Measurements from ENCODE around the gene PRKAR1B. TPM values are rescaled to one million over a fixed set of nuclear protein-coding genes. Genes with fewer than 3 reads are reported as not detected.
"Not testable (repeated sequence)": the region's sequence is repeated elsewhere in the genome, so short reads cannot be mapped to it uniquely, and the experiment has no call there.

The PRKAR1B gene
- total RNA-seq, 4 donors from 2014 or later, result 8.2 to 12.3 (median 10.5) TPM

GRCh38 chr7:754531-755412 lies 27.7 kb upstream of the PRKAR1B start:
- no peaks in the 10 kb centered on the region for H3K9me3 ChIP-seq
- no peaks in the 10 kb centered on the region for H3K4me1 ChIP-seq
- DNase-seq (ENCODE audit: low spot score in 2 of 2), result peak in 1 of 2 donors; percentile 56
- TF ChIP-seq POLR2A (IDR thresholded peaks at IDR 0.05) (no peak), POLR2AphosphoS5 (IDR thresholded peaks at IDR 0.05) (no peak), EP300 (IDR thresholded peaks at IDR 0.05) (no peak)
- TF ChIP-seq, protein P1, sequence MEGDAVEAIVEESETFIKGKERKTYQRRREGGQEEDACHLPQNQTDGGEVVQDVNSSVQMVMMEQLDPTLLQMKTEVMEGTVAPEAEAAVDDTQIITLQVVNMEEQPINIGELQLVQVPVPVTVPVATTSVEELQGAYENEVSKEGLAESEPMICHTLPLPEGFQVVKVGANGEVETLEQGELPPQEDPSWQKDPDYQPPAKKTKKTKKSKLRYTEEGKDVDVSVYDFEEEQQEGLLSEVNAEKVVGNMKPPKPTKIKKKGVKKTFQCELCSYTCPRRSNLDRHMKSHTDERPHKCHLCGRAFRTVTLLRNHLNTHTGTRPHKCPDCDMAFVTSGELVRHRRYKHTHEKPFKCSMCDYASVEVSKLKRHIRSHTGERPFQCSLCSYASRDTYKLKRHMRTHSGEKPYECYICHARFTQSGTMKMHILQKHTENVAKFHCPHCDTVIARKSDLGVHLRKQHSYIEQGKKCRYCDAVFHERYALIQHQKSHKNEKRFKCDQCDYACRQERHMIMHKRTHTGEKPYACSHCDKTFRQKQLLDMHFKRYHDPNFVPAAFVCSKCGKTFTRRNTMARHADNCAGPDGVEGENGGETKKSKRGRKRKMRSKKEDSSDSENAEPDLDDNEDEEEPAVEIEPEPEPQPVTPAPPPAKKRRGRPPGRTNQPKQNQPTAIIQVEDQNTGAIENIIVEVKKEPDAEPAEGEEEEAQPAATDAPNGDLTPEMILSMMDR (IDR thresholded peaks at IDR 0.05), result no peak
- peaks cover 84% of the 10 kb centered on the region for H3K36me3 ChIP-seq
- no peak overlapping the region for H3K27ac ChIP-seq
- H3K27me3 ChIP-seq, result no peaks in the 10 kb centered on the region
- WGBS, result 90% methylated on average over 34 of the region's 49 CpGs
- no peak overlapping the region for H3K4me3 ChIP-seq

DNA sequence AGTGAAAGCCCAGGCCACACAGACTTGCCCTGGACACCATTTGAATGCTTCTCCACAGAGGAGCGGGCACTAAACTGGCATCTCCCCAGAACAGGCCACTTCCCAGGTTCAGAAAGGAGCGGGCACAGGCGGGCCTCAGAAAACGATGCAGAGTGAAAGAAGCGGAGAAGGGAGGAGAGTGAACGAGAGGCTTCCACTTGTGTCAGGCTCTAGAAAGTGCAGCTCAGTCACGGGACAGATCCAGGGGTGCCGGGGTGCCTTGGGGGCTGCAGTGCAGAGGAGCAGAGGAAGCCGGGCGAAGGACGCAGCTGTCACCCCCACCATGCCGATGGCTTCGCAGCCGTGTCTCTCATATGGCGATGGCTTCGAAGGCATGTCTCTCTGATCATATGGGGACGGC lies 26.1 kb upstream of the PRKAR1B start:
- peak in 1 of 2 donors; percentile 48 for DNase-seq (ENCODE audit: low spot score in 2 of 2)
- H3K4me3 ChIP-seq, result no peak overlapping the region
- H3K9me3 ChIP-seq, result no peaks in the 10 kb centered on the region
- WGBS, result 95% methylated on average over 15 of the region's 17 CpGs
- TF ChIP-seq POLR2A (IDR thresholded peaks at IDR 0.05) (no peak), EP300 (IDR thresholded peaks at IDR 0.05) (no peak), POLR2AphosphoS5 (IDR thresholded peaks at IDR 0.05) (no peak)
- TF ChIP-seq, protein P1 (IDR thresholded peaks at IDR 0.05), result no peak
- peaks cover 71% of the 10 kb centered on the region for H3K36me3 ChIP-seq
- no peaks in the 10 kb centered on the region for H3K4me1 ChIP-seq
- no peak overlapping the region for H3K27ac ChIP-seq
- no peaks in the 10 kb centered on the region for H3K27me3 ChIP-seq

DNA sequence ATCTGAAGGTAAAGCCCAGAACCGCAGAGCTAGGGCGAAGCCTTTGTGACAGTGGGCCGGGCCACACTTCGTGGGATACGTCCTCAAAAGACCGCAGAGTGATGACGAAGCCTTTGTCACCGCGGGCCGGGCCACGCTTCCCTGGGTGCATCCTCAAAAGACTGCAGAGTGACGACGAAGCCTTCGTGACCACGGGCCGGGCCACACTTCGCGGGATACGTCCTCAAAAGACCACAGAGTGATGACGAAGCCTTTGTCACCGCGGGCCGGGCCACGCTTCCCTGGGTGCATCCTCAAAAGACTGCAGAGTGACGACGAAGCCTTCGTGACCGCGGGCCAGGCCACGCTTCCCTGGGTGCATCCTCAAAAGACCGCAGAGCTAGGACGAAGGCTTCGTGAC lies 25.2 kb upstream of the PRKAR1B start:
- not testable (repeated sequence) for H3K4me1 ChIP-seq, H3K27me3 ChIP-seq, H3K9me3 ChIP-seq, H3K4me3 ChIP-seq, H3K27ac ChIP-seq
- peak in 1 of 2 donors; percentile 60 for DNase-seq (ENCODE audit: low spot score in 2 of 2)
- WGBS, result 87% methylated on average over 33 of the region's 33 CpGs
- H3K36me3 ChIP-seq, result peaks cover 62% of the 10 kb centered on the region

DNA sequence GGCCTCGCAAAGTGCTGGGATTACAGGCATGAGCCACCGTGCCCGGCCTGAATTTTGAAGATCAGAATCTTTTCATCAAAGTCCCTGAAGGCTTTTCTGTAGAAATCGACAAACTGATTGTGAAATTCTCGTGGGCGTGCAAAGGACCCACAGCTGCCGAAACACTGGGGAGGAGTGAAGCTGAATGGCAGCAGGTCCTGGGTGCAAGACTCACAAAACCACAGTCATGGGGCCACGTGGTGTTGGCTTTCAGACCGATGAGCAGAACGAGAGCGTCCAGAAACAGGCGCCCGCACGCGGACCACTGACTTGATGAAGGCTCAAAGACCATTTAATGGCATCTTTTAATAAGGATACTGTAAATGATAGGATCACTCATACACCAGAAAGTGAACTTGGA lies 24.7 kb upstream of the PRKAR1B start:
- DNase-seq (ENCODE audit: low spot score in 2 of 2), result peak in 1 of 2 donors; percentile 27
- H3K9me3 ChIP-seq, result no peaks in the 10 kb centered on the region
- no peaks in the 10 kb centered on the region for H3K4me1 ChIP-seq
- H3K36me3 ChIP-seq, result peaks cover 57% of the 10 kb centered on the region
- TF ChIP-seq POLR2A (IDR thresholded peaks at IDR 0.05) (no peak), POLR2AphosphoS5 (IDR thresholded peaks at IDR 0.05) (no peak), EP300 (IDR thresholded peaks at IDR 0.05) (no peak)
- TF ChIP-seq, protein P1 (IDR thresholded peaks at IDR 0.05), result no peak
- 91% methylated on average over 15 of the region's 15 CpGs for WGBS
- no peak overlapping the region for H3K27ac ChIP-seq
- H3K4me3 ChIP-seq, result no peak overlapping the region
- H3K27me3 ChIP-seq, result no peaks in the 10 kb centered on the region

GRCh38 chr7:750111-750905 lies 23.2 kb upstream of the PRKAR1B start:
- Histone ChIP-seq H3K4me3 (no peak overlapping the region), H3K9me3 (no peaks in the 10 kb centered on the region), H3K27me3 (no peaks in the 10 kb centered on the region), H3K36me3 (peaks cover 46% of the 10 kb centered on the region), H3K27ac (no peak overlapping the region), H3K4me1 (no peaks in the 10 kb centered on the region)
- no peak for TF ChIP-seq POLR2AphosphoS5 (IDR thresholded peaks at IDR 0.05)
- no peak for TF ChIP-seq POLR2A (IDR thresholded peaks at IDR 0.05)
- TF ChIP-seq, protein P1 (IDR thresholded peaks at IDR 0.05), result no peak
- no peak for TF ChIP-seq EP300 (IDR thresholded peaks at IDR 0.05)
- DNase-seq (ENCODE audit: low spot score in 2 of 2), result peak in 1 of 2 donors; percentile 29
- 93% methylated on average over 26 of the region's 26 CpGs for WGBS
